Transverse colon (tissue), 4 donors: ENCODE results near the gene CR1L.

Experiments used
- CTCF ChIP-seq, 5 experiments: fragments of 200-600 bp in 3 of 5; fragments of 450-650 bp in 2 of 5; sonication (generic) in 3 of 5; IDR thresholded peaks; 1 replicate in 2 of 5; 2 replicates in 3 of 5; pipeline ENCODE4 v1.5.1; 2016 to 2017; ENCODE audit warnings: antibody characterized with exemption in 5 of 5, inconsistent platforms in 3 of 5, mild to moderate bottlenecking in 2 of 5, moderate library complexity in 1 of 5
- EP300 ChIP-seq: sonication (generic); formaldehyde crosslinking; IDR thresholded peaks from one replicate; pipeline ENCODE4 v1.6.1; 2017; ENCODE audit warnings: antibody characterized with exemption, low read depth
- POLR2A ChIP-seq: fragments of 450-650 bp; IDR thresholded peaks from one replicate; pipeline ENCODE4 v1.6.1; 2016; ENCODE audit warnings: antibody characterized with exemption, mild to moderate bottlenecking, moderate library complexity
- POLR2AphosphoS5 ChIP-seq, 3 donors: sonication (generic); formaldehyde crosslinking; IDR thresholded peaks; one replicate each; pipeline ENCODE4 v1.6.1; 2016; ENCODE audit warnings: antibody characterized with exemption in 3 of 3

- TF ChIP-seq CTCF (IDR thresholded peaks at IDR 0.05) (no peak), EP300 (no peak), POLR2A (no peak), POLR2AphosphoS5 (IDR thresholded peaks at IDR 0.05) (no peak)
Observed at GRCh38 chr1:207658904-207659485, 14.1 kb downstream of the CR1L start.
